Measurements from ENCODE around the gene FSTL1. TPM values are rescaled to one million over a fixed set of nuclear protein-coding genes. Genes with fewer than 3 reads are reported as not detected.

Gene FSTL1
- total and polyA plus RNA-seq, 2 donors = 27.1 to 53.5 TPM

DNA sequence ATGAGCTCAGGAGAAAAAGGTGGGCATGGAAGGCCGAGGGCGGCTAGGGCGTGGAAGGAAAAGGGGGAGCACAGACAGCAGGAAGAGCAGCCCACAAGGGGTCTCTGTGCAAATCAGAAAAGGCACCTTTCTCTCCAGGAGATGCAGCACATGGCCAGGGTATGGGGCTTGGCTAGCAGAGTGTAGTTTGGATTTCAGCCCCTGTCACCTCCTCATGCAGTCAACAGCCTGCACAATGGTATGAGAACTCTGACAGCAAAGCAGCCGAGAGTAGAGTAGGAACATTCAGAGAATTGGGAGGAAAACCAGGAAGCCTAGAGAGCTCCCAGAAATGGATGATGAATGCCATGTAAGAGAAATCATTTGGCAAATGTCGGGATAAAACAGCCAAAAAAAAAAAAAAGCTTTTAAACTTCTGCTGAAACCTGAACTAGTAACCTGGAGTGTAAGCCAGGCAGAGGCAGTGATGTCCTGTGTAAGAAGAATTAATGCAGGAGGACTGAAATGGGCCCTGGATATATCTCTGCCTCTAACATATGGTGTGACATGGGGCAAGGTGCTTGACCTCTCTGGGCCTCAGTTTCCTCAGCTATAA is 25.7 kb downstream of the FSTL1 start:
- Histone ChIP-seq H3K36me3 (ENCODE audit: control insufficient read depth in 2 of 2, insufficient read depth in 2 of 2, low read length in 1 of 2) (no peaks in the 10 kb centered on the region), H3K4me1 (ENCODE audit: control insufficient read depth in 2 of 2, insufficient read depth in 2 of 2, low read length in 2 of 2) (peaks cover 0 to 10% of the 10 kb centered on the region in 2 donors), H3K4me3 (ENCODE audit: low read length in 2 of 2) (no peak overlapping the region), H3K27me3 (ENCODE audit: control insufficient read depth in 2 of 2, insufficient read depth in 1 of 2, low read length in 1 of 2) (no peaks in the 10 kb centered on the region), H3K27ac (ENCODE audit: low read depth in 1 of 2, low read length in 1 of 2) (peak overlapping the region in 1 of 2 donors; percentile 8), H3K9me3 (ENCODE audit: control insufficient read depth in 2 of 2, insufficient read depth in 1 of 2, low read length in 1 of 2) (no peaks in the 10 kb centered on the region)
- WGBS = 93% methylated on average over 5 of the region's 5 CpGs
- DNase-seq (ENCODE audit: low read depth in 6 of 9, low spot score in 9 of 9) = no peak

DNA sequence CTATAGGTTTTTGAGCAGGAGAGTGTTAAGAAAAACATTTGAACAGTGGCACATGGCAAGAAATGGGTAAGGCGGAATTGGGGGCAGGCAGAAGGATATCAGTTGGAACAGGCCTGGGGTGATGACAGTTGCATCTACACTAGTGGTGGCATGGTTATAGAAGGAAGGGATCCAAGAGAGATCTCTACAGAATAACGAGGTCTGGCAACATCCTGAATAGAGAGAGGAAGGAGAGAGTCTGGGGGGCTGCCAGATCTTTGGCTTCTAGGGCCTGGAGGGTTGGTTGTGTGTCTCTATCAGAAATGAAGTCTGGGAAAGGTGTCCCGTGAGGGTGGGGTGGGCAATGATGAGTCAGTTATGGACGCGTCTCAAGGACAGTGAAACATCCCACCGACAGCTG is 26.3 kb downstream of the FSTL1 start:
- H3K4me3 ChIP-seq (ENCODE audit: low read length in 2 of 2) = no peak overlapping the region
- no peaks in the 10 kb centered on the region for H3K27me3 ChIP-seq (ENCODE audit: control insufficient read depth in 2 of 2, insufficient read depth in 1 of 2, low read length in 1 of 2)
- peaks cover 0 to 10% of the 10 kb centered on the region in 2 donors for H3K4me1 ChIP-seq (ENCODE audit: control insufficient read depth in 2 of 2, insufficient read depth in 2 of 2, low read length in 2 of 2)
- no peaks in the 10 kb centered on the region for H3K36me3 ChIP-seq (ENCODE audit: control insufficient read depth in 2 of 2, insufficient read depth in 2 of 2, low read length in 1 of 2)
- 89% methylated on average over 6 of the region's 6 CpGs for WGBS
- H3K27ac ChIP-seq (ENCODE audit: low read depth in 1 of 2, low read length in 1 of 2) = no peak overlapping the region
- DNase-seq (ENCODE audit: low read depth in 6 of 9, low spot score in 9 of 9) = no peak
- H3K9me3 ChIP-seq (ENCODE audit: control insufficient read depth in 2 of 2, insufficient read depth in 1 of 2, low read length in 1 of 2) = no peaks in the 10 kb centered on the region

- 96% methylated on average over 4 of the region's 4 CpGs for WGBS
- Histone ChIP-seq H3K4me3 (ENCODE audit: low read length in 2 of 2) (no peak overlapping the region), H3K4me1 (ENCODE audit: control insufficient read depth in 2 of 2, insufficient read depth in 2 of 2, low read length in 2 of 2) (peaks cover 0 to 17% of the 10 kb centered on the region in 2 donors), H3K27me3 (ENCODE audit: control insufficient read depth in 2 of 2, insufficient read depth in 1 of 2, low read length in 1 of 2) (no peaks in the 10 kb centered on the region), H3K36me3 (ENCODE audit: control insufficient read depth in 2 of 2, insufficient read depth in 2 of 2, low read length in 1 of 2) (no peaks in the 10 kb centered on the region), H3K27ac (ENCODE audit: low read depth in 1 of 2, low read length in 1 of 2) (no peak overlapping the region), H3K9me3 (ENCODE audit: control insufficient read depth in 2 of 2, insufficient read depth in 1 of 2, low read length in 1 of 2) (no peaks in the 10 kb centered on the region)
- DNase-seq (ENCODE audit: low read depth in 6 of 9, low spot score in 9 of 9) = no peak
Measured at GRCh38 chr3:120423432-120423831, 27.4 kb downstream of the FSTL1 start.

GRCh38 chr3:120421926-120422325 is 28.9 kb downstream of the FSTL1 start:
- Histone ChIP-seq H3K36me3 (ENCODE audit: control insufficient read depth in 2 of 2, insufficient read depth in 2 of 2, low read length in 1 of 2) (no peaks in the 10 kb centered on the region), H3K9me3 (ENCODE audit: control insufficient read depth in 2 of 2, insufficient read depth in 1 of 2, low read length in 1 of 2) (no peaks in the 10 kb centered on the region), H3K27me3 (ENCODE audit: control insufficient read depth in 2 of 2, insufficient read depth in 1 of 2, low read length in 1 of 2) (no peaks in the 10 kb centered on the region), H3K4me3 (ENCODE audit: low read length in 2 of 2) (no peak overlapping the region), H3K4me1 (ENCODE audit: control insufficient read depth in 2 of 2, insufficient read depth in 2 of 2, low read length in 2 of 2) (peaks cover 0 to 24% of the 10 kb centered on the region in 2 donors), H3K27ac (ENCODE audit: low read depth in 1 of 2, low read length in 1 of 2) (no peak overlapping the region)
- 98% methylated on average over 2 of the region's 2 CpGs for WGBS
- DNase-seq (ENCODE audit: low read depth in 6 of 9, low spot score in 9 of 9) = no peak

- Histone ChIP-seq H3K4me1 (ENCODE audit: control insufficient read depth in 2 of 2, insufficient read depth in 2 of 2, low read length in 2 of 2) (peaks cover 4 to 24% of the 10 kb centered on the region in 2 donors), H3K27ac (ENCODE audit: low read depth in 1 of 2, low read length in 1 of 2) (no peak overlapping the region)
- WGBS = 71% methylated on average over 6 of the region's 6 CpGs
Measured at GRCh38 chr3:120420928-120421551, 29.8 kb downstream of the FSTL1 start.

GRCh38 chr3:120420360-120420759 is 30.4 kb downstream of the FSTL1 start:
- H3K36me3 ChIP-seq (ENCODE audit: control insufficient read depth in 2 of 2, insufficient read depth in 2 of 2, low read length in 1 of 2) = no peaks in the 10 kb centered on the region
- H3K9me3 ChIP-seq (ENCODE audit: control insufficient read depth in 2 of 2, insufficient read depth in 1 of 2, low read length in 1 of 2) = no peaks in the 10 kb centered on the region
- no peak overlapping the region for H3K27ac ChIP-seq (ENCODE audit: low read depth in 1 of 2, low read length in 1 of 2)
- WGBS = 95% methylated on average over 3 of the region's 3 CpGs
- peaks cover 4 to 24% of the 10 kb centered on the region in 2 donors for H3K4me1 ChIP-seq (ENCODE audit: control insufficient read depth in 2 of 2, insufficient read depth in 2 of 2, low read length in 2 of 2)
- no peak overlapping the region for H3K4me3 ChIP-seq (ENCODE audit: low read length in 2 of 2)
- DNase-seq (ENCODE audit: low read depth in 6 of 9, low spot score in 9 of 9) = no peak
- no peaks in the 10 kb centered on the region for H3K27me3 ChIP-seq (ENCODE audit: control insufficient read depth in 2 of 2, insufficient read depth in 1 of 2, low read length in 1 of 2)

More at GRCh38 chr3:120420928-120421551, 29.8 kb downstream of the FSTL1 start:
- Histone ChIP-seq H3K36me3 (ENCODE audit: control insufficient read depth in 2 of 2, insufficient read depth in 2 of 2, low read length in 1 of 2) (no peaks in the 10 kb centered on the region), H3K9me3 (ENCODE audit: control insufficient read depth in 2 of 2, insufficient read depth in 1 of 2, low read length in 1 of 2) (no peaks in the 10 kb centered on the region), H3K4me3 (ENCODE audit: low read length in 2 of 2) (no peak overlapping the region), H3K27me3 (ENCODE audit: control insufficient read depth in 2 of 2, insufficient read depth in 1 of 2, low read length in 1 of 2) (no peaks in the 10 kb centered on the region)
- DNase-seq (ENCODE audit: low read depth in 6 of 9, low spot score in 9 of 9) = no peak

GRCh38 chr3:120419797-120420196 is 31.0 kb downstream of the FSTL1 start:
- no peak overlapping the region for H3K4me3 ChIP-seq (ENCODE audit: low read length in 2 of 2)
- no peaks in the 10 kb centered on the region for H3K9me3 ChIP-seq (ENCODE audit: control insufficient read depth in 2 of 2, insufficient read depth in 1 of 2, low read length in 1 of 2)
- no peaks in the 10 kb centered on the region for H3K36me3 ChIP-seq (ENCODE audit: control insufficient read depth in 2 of 2, insufficient read depth in 2 of 2, low read length in 1 of 2)
- H3K27ac ChIP-seq (ENCODE audit: low read depth in 1 of 2, low read length in 1 of 2) = no peak overlapping the region
- no peaks in the 10 kb centered on the region for H3K27me3 ChIP-seq (ENCODE audit: control insufficient read depth in 2 of 2, insufficient read depth in 1 of 2, low read length in 1 of 2)
- DNase-seq (ENCODE audit: low read depth in 6 of 9, low spot score in 9 of 9) = no peak
- H3K4me1 ChIP-seq (ENCODE audit: control insufficient read depth in 2 of 2, insufficient read depth in 2 of 2, low read length in 2 of 2) = peaks cover 4 to 24% of the 10 kb centered on the region in 2 donors
- WGBS = 98% methylated on average over 3 of the region's 3 CpGs

DNA sequence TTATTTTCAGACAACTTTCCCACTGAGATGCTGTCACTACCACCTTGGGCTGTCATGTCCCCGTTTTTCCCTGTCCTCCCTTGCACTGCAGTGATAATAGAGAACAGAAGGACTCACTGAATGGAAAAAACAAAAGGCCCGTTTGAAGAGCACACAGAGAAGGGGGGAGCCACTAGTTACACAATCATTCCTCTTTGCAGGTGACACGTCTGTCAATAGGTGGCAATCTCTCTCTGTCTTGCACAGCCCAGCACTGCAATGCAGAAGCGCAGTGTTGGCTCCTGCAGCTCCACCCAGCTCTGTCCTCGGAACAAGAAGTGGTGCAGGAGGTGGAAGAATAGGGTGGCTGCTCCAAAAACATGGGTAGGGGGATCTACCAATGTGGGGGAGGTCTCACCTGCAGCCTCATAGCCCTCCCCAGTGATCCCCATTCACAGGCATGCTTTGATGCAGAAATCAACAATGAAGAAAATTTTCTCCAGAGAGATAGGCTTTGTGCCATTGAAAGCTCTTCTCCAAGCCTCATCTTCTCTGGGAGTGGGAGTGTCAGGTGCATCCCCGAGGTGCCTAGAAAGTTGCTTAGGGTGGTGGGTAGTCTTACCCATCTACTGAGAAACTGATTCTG is 31.8 kb downstream of the FSTL1 start:
- Histone ChIP-seq H3K27me3 (ENCODE audit: control insufficient read depth in 2 of 2, insufficient read depth in 1 of 2, low read length in 1 of 2) (no peaks in the 10 kb centered on the region), H3K36me3 (ENCODE audit: control insufficient read depth in 2 of 2, insufficient read depth in 2 of 2, low read length in 1 of 2) (no peaks in the 10 kb centered on the region), H3K9me3 (ENCODE audit: control insufficient read depth in 2 of 2, insufficient read depth in 1 of 2, low read length in 1 of 2) (no peaks in the 10 kb centered on the region), H3K4me1 (ENCODE audit: control insufficient read depth in 2 of 2, insufficient read depth in 2 of 2, low read length in 2 of 2) (peaks cover 4 to 21% of the 10 kb centered on the region in 2 donors), H3K4me3 (ENCODE audit: low read length in 2 of 2) (no peak overlapping the region), H3K27ac (ENCODE audit: low read depth in 1 of 2, low read length in 1 of 2) (no peak overlapping the region)
- peak in 7 of 9 donors; percentile 29 to 79 (median 47) for DNase-seq (ENCODE audit: low read depth in 6 of 9, low spot score in 9 of 9)
- 20% methylated on average over 6 of the region's 6 CpGs for WGBS

DNA sequence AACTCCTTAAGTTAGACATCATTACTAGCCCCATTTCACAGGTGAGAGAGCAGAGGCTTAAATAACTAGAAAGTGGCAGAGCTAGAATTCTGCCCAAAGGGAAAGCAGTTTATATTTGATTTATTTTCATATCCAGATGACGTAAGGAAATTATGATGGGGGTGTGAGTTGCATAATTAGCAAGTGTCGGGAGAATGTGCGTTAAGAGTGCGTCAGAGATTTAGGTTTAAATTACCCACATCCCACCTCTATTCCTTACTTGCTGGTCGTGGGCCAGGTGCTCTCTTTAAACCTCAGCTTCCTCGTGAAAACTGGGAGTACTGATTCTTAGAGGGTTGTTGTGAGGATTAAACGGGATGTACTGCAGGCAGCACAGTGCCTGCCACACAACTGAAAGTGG is 32.3 kb downstream of the FSTL1 start:
- 79% methylated on average over 7 of the region's 7 CpGs for WGBS
- no peaks in the 10 kb centered on the region for H3K9me3 ChIP-seq (ENCODE audit: control insufficient read depth in 2 of 2, insufficient read depth in 1 of 2, low read length in 1 of 2)
- H3K27ac ChIP-seq (ENCODE audit: low read depth in 1 of 2, low read length in 1 of 2) = no peak overlapping the region

More for the DNA sequence above, 32.3 kb downstream of the FSTL1 start:
- no peaks in the 10 kb centered on the region for H3K27me3 ChIP-seq (ENCODE audit: control insufficient read depth in 2 of 2, insufficient read depth in 1 of 2, low read length in 1 of 2)
- no peaks in the 10 kb centered on the region for H3K36me3 ChIP-seq (ENCODE audit: control insufficient read depth in 2 of 2, insufficient read depth in 2 of 2, low read length in 1 of 2)
- H3K4me1 ChIP-seq (ENCODE audit: control insufficient read depth in 2 of 2, insufficient read depth in 2 of 2, low read length in 2 of 2) = peaks cover 4 to 19% of the 10 kb centered on the region in 2 donors
- no peak overlapping the region for H3K4me3 ChIP-seq (ENCODE audit: low read length in 2 of 2)
- no peak for DNase-seq (ENCODE audit: low read depth in 6 of 9, low spot score in 9 of 9)
